Measurements from ENCODE around the gene PDE3A. TPM values are rescaled to one million over a fixed set of nuclear protein-coding genes. Genes with fewer than 3 reads are reported as not detected.

Gene PDE3A
- total and polyA plus RNA-seq, 10 of the 15 experiments (the other 5 are each of a cell fraction or from before 2014, with no cell fraction given) = 0.01 to 2.6 (median 1.5) TPM

GRCh38 chr12:20653871-20654270, 285.5 kb downstream of the PDE3A start:
- no TSS peak for BruUV-seq (replicated peaks)
- ATAC-seq (no peak), FAIRE-seq (no peak), DNase-seq (ENCODE audit: low read depth, low spot score) (no peak)
- RAD21 ChIA-PET (ENCODE audit: unreplicated experiment) = no interaction called here
- no peak overlapping the region for H3K27ac ChIP-seq (ENCODE audit: control insufficient read depth, insufficient read depth)
- CTCF ChIA-PET = no interaction called here
- no peaks in the 10 kb centered on the region for H3K27me3 ChIP-seq (replicated peaks in 1 of 2; ENCODE audit: control insufficient read depth in 2 of 2, insufficient read depth in 2 of 2, low read length in 1 of 2)
- no peak overlapping the region for H3K4me3 ChIP-seq
- no peaks in the 10 kb centered on the region for H4K20me1 ChIP-seq (ENCODE audit: control insufficient read depth, insufficient read depth)
- intact Hi-C loops (cut with micrococcal nuclease; ENCODE audit: unreplicated experiment) = no loop called here
- H3K9ac ChIP-seq (ENCODE audit: control insufficient read depth, insufficient read depth, low read length) = no peak overlapping the region
- TF ChIP-seq ZNF384 (IDR thresholded peaks at IDR 0.05; ENCODE audit: borderline replicate concordance, low read depth, low read length) (no peak), ZBTB4 (CRISPR knock-in tag; IDR thresholded peaks at IDR 0.05) (no peak), ZNF687 (IDR thresholded peaks at IDR 0.05) (no peak), E2F8 (IDR thresholded peaks at IDR 0.05; ENCODE audit: low read depth, partially characterized antibody) (no peak), SMAD5 (IDR thresholded peaks at IDR 0.05; ENCODE audit: low read depth) (no peak), NR2C1 (IDR thresholded peaks at IDR 0.05) (no peak), SIX5 (IDR thresholded peaks at IDR 0.05; ENCODE audit: low read depth, low read length, severe bottlenecking) (no peak), JUND (IDR thresholded peaks at IDR 0.05; ENCODE audit: low read depth, low read length) (no peak), IKZF1 (conservative IDR thresholded peaks at IDR 0.05) (no peak), DPF2 (IDR thresholded peaks at IDR 0.05) (no peak), TBL1XR1 (IDR thresholded peaks at IDR 0.05; ENCODE audit: low read depth, low read length) (no peak), EED (IDR thresholded peaks at IDR 0.05; ENCODE audit: low read depth) (no peak), KLF5 (IDR thresholded peaks at IDR 0.05; ENCODE audit: partially characterized antibody) (no peak), CHD4 (IDR thresholded peaks at IDR 0.05) (no peak), RBBP5 (conservative IDR thresholded peaks at IDR 0.05) (no peak), CREB1 (IDR thresholded peaks at IDR 0.05; ENCODE audit: low read depth) (no peak)
- H3K9me3 ChIP-seq (replicated peaks; ENCODE audit: control insufficient read depth, insufficient read depth, low read length) = no peaks in the 10 kb centered on the region
- in situ Hi-C loops (cut with MboI) = no loop called here
- POLR2A ChIA-PET = interaction anchor here (0.6 kb wide), 1 partner anchor 26 kb away, joined by 5 read pairs; no protein-coding TSS in a partner anchor
- 15% methylated on average over 2 of the region's 2 CpGs for WGBS (ENCODE audit: insufficient coverage, insufficient replicate concordance, low lambda C conversion rate, missing lambda C conversion rate)
- no peaks in the 10 kb centered on the region for H3K4me1 ChIP-seq (ENCODE audit: control insufficient read depth, insufficient read depth, low read length)
- SMC1A ChIA-PET (ENCODE audit: uncharacterized antibody, unreplicated experiment) = no interaction called here
- H3K4me2 ChIP-seq (ENCODE audit: control insufficient read depth, insufficient read depth) = no peak overlapping the region
- no peaks in the 10 kb centered on the region for H3K36me3 ChIP-seq (ENCODE audit: control insufficient read depth in 2 of 2, insufficient read depth in 2 of 2, low read length in 1 of 2)
- no peak overlapping the region for H2AFZ ChIP-seq (ENCODE audit: control insufficient read depth, low read depth, low read length)
- no peaks in the 10 kb centered on the region for H3K79me2 ChIP-seq (ENCODE audit: control insufficient read depth, insufficient read depth, low read length)
